ENCODE results near the gene BAZ1B. TPM values are rescaled to one million over a fixed set of nuclear protein-coding genes. Genes with fewer than 3 reads are reported as not detected.
A peak's percentile ranks its signal among the peaks of the same experiment; 100 is the strongest.
"Not testable (repeated sequence)": the region's sequence is repeated elsewhere in the genome, so short reads cannot be mapped to it uniquely, and the experiment has no call there.

The BAZ1B gene
- total RNA-seq, 1 donor from 2014 or later = 60.3 TPM

- no peaks in the 10 kb centered on the region for H3K27me3 ChIP-seq (ENCODE audit: control insufficient read depth, insufficient read depth, low read length)
- peak overlapping the region; percentile 53 for H3K4me3 ChIP-seq (ENCODE audit: low read depth, low read length)
- no peak for TF ChIP-seq CTCF (IDR thresholded peaks at IDR 0.05; ENCODE audit: insufficient read depth, low read length, poor library complexity, severe bottlenecking)
These were observed 34.4 kb upstream of the BAZ1B start for GRCh38 chr7:73556208-73557107.

GRCh38 chr7:73555411-73555982 is 33.4 kb upstream of the BAZ1B start:
- no peak for DNase-seq (ENCODE audit: low read depth)
- Histone ChIP-seq H3K4me3 (ENCODE audit: low read depth, low read length) (peak overlapping the region; percentile 53), H3K36me3 (ENCODE audit: control insufficient read depth, insufficient read depth, low read length) (peaks cover 2% of the 10 kb centered on the region)

More at GRCh38 chr7:73556208-73557107, 34.4 kb upstream of the BAZ1B start:
- H3K36me3 ChIP-seq (ENCODE audit: control insufficient read depth, insufficient read depth, low read length) = peaks cover 2% of the 10 kb centered on the region
- DNase-seq (ENCODE audit: low read depth) = no peak

GRCh38 chr7:73550093-73550492 is 28.0 kb upstream of the BAZ1B start:
- not testable (repeated sequence) for H3K27me3 ChIP-seq (ENCODE audit: control insufficient read depth, insufficient read depth, low read length); H3K4me3 ChIP-seq (ENCODE audit: low read depth, low read length); DNase-seq (ENCODE audit: low read depth); H3K36me3 ChIP-seq (ENCODE audit: control insufficient read depth, insufficient read depth, low read length)

More at GRCh38 chr7:73555411-73555982, 33.4 kb upstream of the BAZ1B start:
- TF ChIP-seq CTCF (IDR thresholded peaks at IDR 0.05; ENCODE audit: insufficient read depth, low read length, poor library complexity, severe bottlenecking) = no peak
- H3K27me3 ChIP-seq (ENCODE audit: control insufficient read depth, insufficient read depth, low read length) = no peaks in the 10 kb centered on the region

GRCh38 chr7:73549176-73549575 is 27.1 kb upstream of the BAZ1B start:
- DNase-seq (ENCODE audit: low read depth) = no peak
- no peak overlapping the region for H3K4me3 ChIP-seq (ENCODE audit: low read depth, low read length)
- no peak for TF ChIP-seq CTCF (IDR thresholded peaks at IDR 0.05; ENCODE audit: insufficient read depth, low read length, poor library complexity, severe bottlenecking)
- H3K36me3 ChIP-seq (ENCODE audit: control insufficient read depth, insufficient read depth, low read length) = no peaks in the 10 kb centered on the region
- H3K27me3 ChIP-seq (ENCODE audit: control insufficient read depth, insufficient read depth, low read length) = no peaks in the 10 kb centered on the region

GRCh38 chr7:73547841-73548240 is 25.7 kb upstream of the BAZ1B start:
- H3K4me3 ChIP-seq (ENCODE audit: low read depth, low read length) = no peak overlapping the region
- DNase-seq (ENCODE audit: low read depth) = no peak
- no peak for TF ChIP-seq CTCF (IDR thresholded peaks at IDR 0.05; ENCODE audit: insufficient read depth, low read length, poor library complexity, severe bottlenecking)
- no peaks in the 10 kb centered on the region for H3K36me3 ChIP-seq (ENCODE audit: control insufficient read depth, insufficient read depth, low read length)
- no peaks in the 10 kb centered on the region for H3K27me3 ChIP-seq (ENCODE audit: control insufficient read depth, insufficient read depth, low read length)

GRCh38 chr7:73544678-73545077 is 22.6 kb upstream of the BAZ1B start:
- Histone ChIP-seq H3K27me3 (ENCODE audit: control insufficient read depth, insufficient read depth, low read length) (no peaks in the 10 kb centered on the region), H3K36me3 (ENCODE audit: control insufficient read depth, insufficient read depth, low read length) (peaks cover 3% of the 10 kb centered on the region), H3K4me3 (ENCODE audit: low read depth, low read length) (no peak overlapping the region)
- no peak for DNase-seq (ENCODE audit: low read depth)
- no peak for TF ChIP-seq CTCF (IDR thresholded peaks at IDR 0.05; ENCODE audit: insufficient read depth, low read length, poor library complexity, severe bottlenecking)

Measured in kidney epithelial cell (primary cell).